ENCODE measurements around the gene FGF22. TPM values are rescaled to one million over a fixed set of nuclear protein-coding genes. Genes with fewer than 3 reads are reported as not detected.

FGF22 gene
- total RNA-seq, 6 donors from 2014 or later: 0.40 to 6.3 (median 1.2) TPM; not detected in 1

GRCh38 chr19:658059-658839 is 18.6 kb downstream of the FGF22 start:
- ATAC-seq (ENCODE audit: low FRiP score in 2 of 2) (no peak), DNase-seq (peak in 1 of 2 donors; percentile 80)
- H3K27me3 ChIP-seq: no peaks in the 10 kb centered on the region
- H3K36me3 ChIP-seq: peaks cover 2 to 28% (median 12%) of the 10 kb centered on the region in 4 donors
- peak overlapping the region; percentile 18 to 93 (median 74) for H3K27ac ChIP-seq
- H3K4me1 ChIP-seq: peaks cover 38 to 70% (median 46%) of the 10 kb centered on the region in 4 donors
- no peaks in the 10 kb centered on the region for H3K9me3 ChIP-seq
- TF ChIP-seq EP300 (IDR thresholded peaks at IDR 0.05): no peak
- TF ChIP-seq POLR2A (IDR thresholded peaks at IDR 0.05): no peak
- no peak for TF ChIP-seq CTCF (IDR thresholded peaks at IDR 0.05)
- TF ChIP-seq POLR2AphosphoS5 (IDR thresholded peaks at IDR 0.05): no peak
- 83% methylated on average over 18 to 27 of the region's 33 CpGs for WGBS, 2 donors
- no peak overlapping the region for H3K4me3 ChIP-seq

- H3K9me3 ChIP-seq: no peaks in the 10 kb centered on the region
- TF ChIP-seq EP300 (IDR thresholded peaks at IDR 0.05) (no peak), CTCF (IDR thresholded peaks at IDR 0.05) (no peak), POLR2A (IDR thresholded peaks at IDR 0.05) (no peak), POLR2AphosphoS5 (IDR thresholded peaks at IDR 0.05) (no peak)
- H3K4me3 ChIP-seq: peak overlapping the region in 1 of 4 donors; percentile 19
- peaks cover 47 to 79% (median 53%) of the 10 kb centered on the region in 4 donors for H3K4me1 ChIP-seq
- peak in 1 of 2 donors; percentile 17 for ATAC-seq (ENCODE audit: low FRiP score in 2 of 2)
- H3K27me3 ChIP-seq: no peaks in the 10 kb centered on the region
- WGBS, 2 donors: 58 to 63% methylated on average over 33 to 44 of the region's 50 CpGs
- H3K36me3 ChIP-seq: peaks cover 0 to 19% (median 4%) of the 10 kb centered on the region in 4 donors
- DNase-seq: peak in 1 of 2 donors; percentile 85
- peak overlapping the region; percentile 60 to 93 (median 88) for H3K27ac ChIP-seq
Measured at GRCh38 chr19:658916-659839, 19.5 kb downstream of the FGF22 start.

- Histone ChIP-seq H3K9me3 (no peaks in the 10 kb centered on the region), H3K27ac (peak overlapping the region; percentile 87 to 93 (median 89)), H3K4me1 (peaks cover 57 to 87% (median 63%) of the 10 kb centered on the region in 4 donors), H3K4me3 (peak overlapping the region in 3 of 4 donors; percentile 97 to 99 (median 97)), H3K36me3 (peaks cover 0 to 11% (median 4%) of the 10 kb centered on the region in 4 donors), H3K27me3 (no peaks in the 10 kb centered on the region)
- peak in 1 of 2 donors; percentile 72 for DNase-seq
- no peak for ATAC-seq (ENCODE audit: low FRiP score in 2 of 2)
- TF ChIP-seq POLR2A (IDR thresholded peaks at IDR 0.05) (no peak), CTCF (IDR thresholded peaks at IDR 0.05) (peak in 1 of 6 experiments; percentile 7)
- 38 to 52% methylated on average over 5 to 14 of the region's 20 CpGs for WGBS, 2 donors
Measured at GRCh38 chr19:660793-661426, 21.2 kb downstream of the FGF22 start.

GRCh38 chr19:661427-662196 is 21.9 kb downstream of the FGF22 start:
- WGBS, 2 donors: 12 to 14% methylated on average over 18 to 31 of the region's 31 CpGs
- H3K9me3 ChIP-seq: no peaks in the 10 kb centered on the region
- peak in 1 of 2 donors; percentile 51 for DNase-seq
- peaks cover 0 to 9% (median 4%) of the 10 kb centered on the region in 4 donors for H3K36me3 ChIP-seq
- TF ChIP-seq POLR2AphosphoS5 (IDR thresholded peaks at IDR 0.05) (peak in 1 of 2 donors; percentile 23), CTCF (IDR thresholded peaks at IDR 0.05) (no peak), EP300 (IDR thresholded peaks at IDR 0.05) (no peak), POLR2A (IDR thresholded peaks at IDR 0.05) (no peak)
- peaks cover 57 to 80% (median 63%) of the 10 kb centered on the region in 4 donors for H3K4me1 ChIP-seq
- no peaks in the 10 kb centered on the region for H3K27me3 ChIP-seq
- peak overlapping the region; percentile 87 to 93 (median 89) for H3K27ac ChIP-seq
- ATAC-seq (ENCODE audit: low FRiP score in 2 of 2): peak in 1 of 2 donors; percentile 7
- H3K4me3 ChIP-seq: peak overlapping the region; percentile 97 to 99 (median 98)

All from upper lobe of left lung (tissue), 6 donors.